LNCAP (cell line): ENCODE measurements around the gene STK32C.

Experiments used
- CTCF ChIP-seq: fragments of 450-650 bp; IDR thresholded peaks from 2 replicates; pipeline ENCODE4 v1.5.1; 2017; ENCODE audit warnings: mild to moderate bottlenecking

Gene STK32C

DNA sequence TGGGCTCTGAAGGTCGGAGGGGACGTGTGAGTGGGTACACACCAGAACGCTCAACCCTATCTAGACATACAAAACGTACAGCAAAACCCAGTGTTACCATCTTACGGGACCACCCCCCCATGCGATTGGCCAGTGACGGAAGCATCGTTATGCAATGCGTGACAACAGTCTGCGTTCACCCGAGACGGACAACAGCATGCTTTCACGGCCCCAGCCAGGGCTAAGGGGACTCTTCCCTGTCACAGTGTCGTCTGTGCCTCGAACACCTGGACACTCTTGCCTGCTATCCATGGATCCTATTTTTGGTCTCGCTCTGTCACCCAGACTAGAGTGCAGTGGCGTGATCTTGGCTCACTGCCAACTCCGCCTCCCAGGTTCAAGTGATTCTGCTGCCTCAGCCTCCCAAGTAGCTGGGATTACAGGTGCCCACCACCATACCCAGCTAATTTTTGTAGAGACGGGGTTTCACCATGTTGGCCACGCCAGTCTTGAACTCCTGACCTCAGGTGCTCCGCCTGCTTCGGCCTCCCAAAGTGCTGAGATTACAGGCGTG is 97.7 kb downstream of the STK32C start:
- TF ChIP-seq CTCF: no peak

DNA sequence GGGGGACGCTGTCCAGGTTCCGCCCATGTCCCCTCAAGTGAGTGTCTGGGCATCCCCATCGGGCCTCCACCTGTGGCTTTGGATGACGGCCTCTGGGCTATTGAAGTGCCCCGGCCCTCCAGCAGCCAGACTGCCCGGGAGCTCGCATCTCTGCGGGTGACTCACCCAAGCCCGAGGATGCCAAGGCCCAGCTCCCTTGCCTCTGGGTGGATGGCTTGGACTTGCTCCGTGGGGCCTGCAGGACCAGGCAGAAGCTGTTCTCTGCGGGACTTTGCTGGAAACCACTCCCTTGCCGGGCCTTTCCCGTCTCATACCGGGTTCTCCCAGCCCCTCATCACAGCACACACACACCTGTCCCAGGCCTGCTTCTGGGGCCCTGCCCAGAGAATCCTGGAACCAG is 98.6 kb downstream of the STK32C start:
- no peak for TF ChIP-seq CTCF

- no peak for TF ChIP-seq CTCF
These were observed 99.2 kb downstream of the STK32C start for GRCh38 chr10:132208462-132209050.

DNA sequence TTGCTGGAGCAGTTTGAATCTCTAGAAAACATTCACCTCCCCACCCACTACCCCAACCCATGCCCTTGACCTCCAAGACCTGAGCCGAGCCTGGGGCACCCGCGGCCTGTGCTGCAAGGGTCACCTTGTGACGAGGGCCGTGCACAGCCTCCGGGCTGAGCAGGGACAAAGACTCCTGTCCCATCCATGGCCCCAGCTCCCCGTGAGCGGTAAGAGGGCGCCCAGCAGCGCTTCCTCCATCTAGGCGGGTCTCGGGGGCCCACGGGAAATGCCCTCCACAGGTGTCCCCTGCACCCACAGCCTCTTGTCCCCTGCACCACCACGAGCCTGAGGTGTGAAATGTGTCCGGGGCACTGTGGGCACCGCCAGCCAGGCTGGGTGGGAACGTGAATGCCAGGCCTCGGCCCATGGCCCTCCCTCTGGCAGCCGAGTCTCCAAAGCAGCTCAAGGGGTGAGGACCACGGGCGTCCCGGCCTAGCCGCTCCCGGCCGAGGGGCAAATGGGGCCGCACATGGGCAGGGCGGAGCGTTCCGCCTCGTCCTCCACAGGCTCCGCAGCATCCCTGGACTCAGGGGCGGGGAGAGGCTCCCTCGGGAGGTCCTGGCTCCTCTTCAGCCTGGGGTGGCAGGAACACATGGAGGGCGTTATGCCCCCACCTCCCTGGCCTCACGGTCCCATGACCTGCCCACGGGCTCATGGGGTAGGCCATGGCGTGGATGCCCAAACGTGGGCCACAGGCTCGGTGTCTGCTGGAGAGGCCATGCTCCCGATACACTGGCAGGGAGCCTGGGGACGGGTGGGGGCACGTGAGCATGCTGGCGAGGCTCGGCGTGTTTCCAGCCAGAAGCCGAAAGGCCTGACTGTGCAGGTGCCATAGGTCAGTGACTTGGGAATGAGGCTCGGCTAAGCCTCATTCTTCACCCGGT is 100.0 kb downstream of the STK32C start:
- TF ChIP-seq CTCF: no peak

- no peak for TF ChIP-seq CTCF
These were observed 100.8 kb downstream of the STK32C start for GRCh38 chr10:132206806-132207535.

DNA sequence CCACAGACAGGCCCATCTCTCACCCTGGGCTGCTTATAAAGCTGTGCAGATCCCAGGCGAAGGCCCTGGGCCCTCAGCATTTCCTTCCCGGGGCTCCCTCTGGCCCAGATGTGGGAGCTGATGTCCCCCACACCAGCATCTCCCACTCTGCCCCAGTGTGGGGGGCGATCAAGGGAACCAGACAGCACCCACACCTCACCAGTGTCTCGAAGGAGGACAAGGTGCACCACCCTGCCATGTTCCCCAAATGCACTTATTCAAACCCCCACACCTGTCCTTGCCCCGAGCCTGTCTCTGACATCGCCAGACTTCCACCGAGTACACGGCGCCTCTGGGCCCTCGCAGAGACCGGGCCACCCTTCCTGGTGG is 101.4 kb downstream of the STK32C start:
- TF ChIP-seq CTCF: no peak

GRCh38 chr10:132205650-132206376 is 101.9 kb downstream of the STK32C start:
- no peak for TF ChIP-seq CTCF
